Adrenal gland (tissue), 12 donors: ENCODE data around the gene FEV. TPM values are rescaled to one million over a fixed set of nuclear protein-coding genes. Genes with fewer than 3 reads are reported as not detected.

Experiments used
- DNase-seq, 7 donors: peaks; one replicate each; pipeline ENCODE4 v3.0.0-alpha.2; 2019 to 2020
- H3K27ac ChIP-seq, 5 donors: fragments of 200-600 bp; sonication (generic) in 4 of 5; 1 replicate in 3 of 5; 2 replicates in 2 of 5; pipeline versions ENCODE4 v1.5.1 to v1.8.0; 2016 to 2020; ENCODE audit warnings: mild to moderate bottlenecking in 1 of 5
- H3K27me3 ChIP-seq: fragments of 200-600 bp; 2 replicates; pipeline ENCODE4 v1.8.0; 2021
- H3K36me3 ChIP-seq, 2 donors: fragments of 200-600 bp; replicated peaks in 1 of 2; 1 replicate in 1 of 2; 2 replicates in 1 of 2; pipeline versions ENCODE4 v1.5.1 to v1.8.0; 2018 to 2022
- H3K4me1 ChIP-seq, 2 donors: fragments of 200-600 bp; replicated peaks in 1 of 2; 1 replicate in 1 of 2; 2 replicates in 1 of 2; pipeline versions ENCODE4 v1.5.1 to v1.8.0; 2018 to 2021
- H3K4me3 ChIP-seq, 4 donors: fragments of 200-600 bp; sonication (generic) in 3 of 4; one replicate each; pipeline ENCODE4 v1.5.1; 2016 to 2018
- H3K9me3 ChIP-seq, 3 donors: fragments of 200-600 bp; sonication (generic) in 1 of 3; replicated peaks in 1 of 3; 1 replicate in 2 of 3; 2 replicates in 1 of 3; pipeline versions ENCODE4 v1.5.1 to v1.8.0; 2016 to 2021
- CTCF ChIP-seq, 6 experiments: fragments of 450-650 bp in 4 of 6; fragments of 200-600 bp in 2 of 6; sonication (generic) in 1 of 6; IDR thresholded peaks; 1 replicate in 5 of 6; 2 replicates in 1 of 6; pipeline versions ENCODE4 v1.5.1 to v1.8.0; 2016 to 2021; ENCODE audit warnings: antibody characterized with exemption in 6 of 6, mild to moderate bottlenecking in 2 of 6, moderate library complexity in 1 of 6
- POLR2A ChIP-seq, 2 donors: fragments of 450-650 bp; IDR thresholded peaks; one replicate each; pipeline ENCODE4 v1.6.1; 2017; ENCODE audit warnings: antibody characterized with exemption in 2 of 2, mild to moderate bottlenecking in 2 of 2, moderate library complexity in 1 of 2
- WGBS, 4 donors: extraction: QIAGEN DNeasy Blood & Tissue Kit in 2 of 4; methylation state at CpG; one replicate each; pipeline versions ENCODE4 v1.1.5 to v1.1.7; 2013 to 2017; 5-methylcytosine and 5-hydroxymethylcytosine counted together
- intact Hi-C, 2 donors: fragments of 100-400 bp; cut with DNase I; formaldehyde crosslinking; loops; one replicate each; pipeline versions ENCODE4 v1.14.1 to v1.15.0; 2022 to 2023
- polyA plus RNA-seq, 3 donors: library from polyadenylated mRNA; stranded (reverse); fragments of 200-250 nt in 2 of 3; fragments of 350-450 nt in 1 of 3; fragmentation: Illumina TruSeq in 1 of 3; extraction: RNeasy Lipid Tissue Mini Kit (QIAGEN cat#74804) in 1 of 3; gene quantifications; one replicate each; pipeline ENCODE4 v1.2.3, GENCODE V29; 2013 to 2014
- total RNA-seq, 9 donors: library from RNA; depleted of rRNA in 4 of 9; stranded (reverse); fragments of >200 nt in 4 of 9; fragments of 120-200 nt in 1 of 9; fragmentation: NEBNext Ultra II Directional in 1 of 9; extraction: Animal tissue kit (Norgen Biotek cat#: 25700) in 1 of 9; gene quantifications; one replicate each; pipeline versions ENCODE4 v1.1.0 to v1.2.4, GENCODE V29; 2013 to 2023
- donor health status: healthy with polysubstance abuse.
- donor health status: Bipolar disorder and iron deficiency.
- donor health status: DM: yes; HTN: yes; CAD: no.
- donor health status: DM: no; HTN: no; CAD: no.
- donor health status: DM: no; HTN: no; CAD: no.
- donor health status: DM: yes; HTN: yes; CAD: no.

The FEV gene
- total and polyA plus RNA-seq, 12 donors: 0.22 to 16.5 (median 3.1) TPM; not detected in 4

- no peak for TF ChIP-seq CTCF (IDR thresholded peaks at IDR 0.05)
- no peak for TF ChIP-seq POLR2A (IDR thresholded peaks at IDR 0.05)
- DNase-seq: no peak
- Histone ChIP-seq H3K9me3 (no peaks in the 10 kb centered on the region), H3K4me3 (no peak overlapping the region), H3K36me3 (no peaks in the 10 kb centered on the region), H3K27ac (peak overlapping the region in 1 of 5 donors; percentile 74), H3K27me3 (peaks cover 75% of the 10 kb centered on the region), H3K4me1 (peaks cover 12 to 15% of the 10 kb centered on the region in 2 donors)
- 32 to 37% (median 34%) methylated on average over 2 to 7 of the region's 7 CpGs for WGBS, 4 donors
- intact Hi-C loops: loop anchor here in 1 of 2 donors (10.0 kb wide), 1 partner anchor 163 kb away; no protein-coding TSS in a partner anchor
These were observed 7.2 kb upstream of the FEV start for GRCh38 chr2:218992196-218992595.

- Histone ChIP-seq H3K9me3 (no peaks in the 10 kb centered on the region), H3K4me1 (peaks cover 12 to 15% of the 10 kb centered on the region in 2 donors), H3K27me3 (peaks cover 80% of the 10 kb centered on the region), H3K36me3 (no peaks in the 10 kb centered on the region), H3K27ac (no peak overlapping the region), H3K4me3 (no peak overlapping the region)
- DNase-seq: peak in 1 of 7 donors; percentile 64
- TF ChIP-seq POLR2A (IDR thresholded peaks at IDR 0.05) (no peak), CTCF (IDR thresholded peaks at IDR 0.05) (no peak)
- intact Hi-C loops: loop anchor here in 1 of 2 donors (10.0 kb wide), 1 partner anchor 163 kb away; no protein-coding TSS in a partner anchor
- WGBS, 4 donors: 3 to 38% (median 32%) methylated on average over 5 to 13 of the region's 13 CpGs
These were observed 6.7 kb upstream of the FEV start for GRCh38 chr2:218991674-218992168.

- 13 to 21% (median 16%) methylated on average over 6 of the region's 6 CpGs for WGBS, 4 donors
- Histone ChIP-seq H3K27ac (no peak overlapping the region), H3K4me1 (peaks cover 12 to 15% of the 10 kb centered on the region in 2 donors), H3K27me3 (peaks cover 90% of the 10 kb centered on the region), H3K4me3 (no peak overlapping the region), H3K9me3 (no peaks in the 10 kb centered on the region), H3K36me3 (no peaks in the 10 kb centered on the region)
- intact Hi-C loops: loop anchor here in 1 of 2 donors (10.0 kb wide), 1 partner anchor 164 kb away; no protein-coding TSS in a partner anchor
- no peak for DNase-seq
- TF ChIP-seq POLR2A (IDR thresholded peaks at IDR 0.05) (no peak), CTCF (IDR thresholded peaks at IDR 0.05) (no peak)
These were observed 5.6 kb upstream of the FEV start for GRCh38 chr2:218990612-218991011.

- TF ChIP-seq CTCF (IDR thresholded peaks at IDR 0.05): no peak
- TF ChIP-seq POLR2A (IDR thresholded peaks at IDR 0.05): no peak
- Histone ChIP-seq H3K9me3 (no peaks in the 10 kb centered on the region), H3K4me1 (peaks cover 12 to 15% of the 10 kb centered on the region in 2 donors), H3K27me3 (peaks cover 91% of the 10 kb centered on the region), H3K36me3 (no peaks in the 10 kb centered on the region), H3K27ac (no peak overlapping the region), H3K4me3 (no peak overlapping the region)
- WGBS, 4 donors: 13 to 24% (median 20%) methylated on average over 8 to 9 of the region's 9 CpGs
- no peak for DNase-seq
- intact Hi-C loops: loop anchor here in 1 of 2 donors (10.0 kb wide), 1 partner anchor 165 kb away; no protein-coding TSS in a partner anchor
These were observed 5.1 kb upstream of the FEV start for GRCh38 chr2:218990052-218990451.
